IMR-90 (cell line): ENCODE measurements around the gene BPI. TPM values are rescaled to one million over a fixed set of nuclear protein-coding genes. Genes with fewer than 3 reads are reported as not detected.

ENCODE experiments used
- ATAC-seq: fragments of 200-7000 bp; cut with Tn5 transposase; 2 replicates; pipeline ENCODE4 v1.9.1; 2020; ENCODE audit warnings: low read depth, mild to moderate bottlenecking, moderate library complexity
- BruUV-seq: library from RNA; stranded (reverse); fragments of 400-500 nt; replicated peaks from 2 replicates; lab custom pipeline; 2021; lab: Mats Ljungman, UMichigan
- CTCF ChIA-PET: fragments of 300-600 bp; formaldehyde crosslinking; extraction: SDS; loops from one replicate; lab custom pipeline; 2021; ENCODE audit warnings: antibody characterized with exemption; lab: Yijun Ruan, JAX
- POLR2A ChIA-PET: fragments of 300-600 bp; sonication (Branson Sonifier 250); formaldehyde crosslinking; loops from one replicate; lab custom pipeline; 2022; ENCODE audit warnings: antibody characterized with exemption; ENCODE audit not compliant: unreplicated experiment; lab: Charles Lee
- DNase-seq: peaks from one replicate; pipeline ENCODE4 v3.0.0; 2013
- H2AFZ ChIP-seq: replicated peaks from 2 replicates; pipeline ENCODE3; 2013; ENCODE audit warnings: low read length, mild to moderate bottlenecking; ENCODE audit not compliant: poor library complexity
- H2AK5ac ChIP-seq: 2 replicates; pipeline ENCODE4 v1.6.1; 2013; ENCODE audit warnings: low read depth, low read length, inconsistent platforms
- H2AK9ac ChIP-seq: replicated peaks from 2 replicates; pipeline ENCODE3; 2013; ENCODE audit warnings: mild to moderate bottlenecking, low read depth, low read length, moderate library complexity; ENCODE audit not compliant: poor library complexity
- H2BK120ac ChIP-seq: 2 replicates; pipeline ENCODE4 v1.6.1; 2013; ENCODE audit warnings: low read depth, low read length, inconsistent platforms
- H2BK15ac ChIP-seq: 3 replicates; pipeline ENCODE4 v1.6.1; 2013; ENCODE audit warnings: low read depth, low read length, inconsistent platforms
- H2BK20ac ChIP-seq: 2 replicates; pipeline ENCODE4 v1.6.1; 2013; ENCODE audit warnings: low read depth, mild to moderate bottlenecking, inconsistent platforms, low read length, moderate library complexity
- H2BK5ac ChIP-seq: 2 replicates; pipeline ENCODE4 v1.6.1; 2013; ENCODE audit warnings: mild to moderate bottlenecking, low read depth, low read length, inconsistent platforms; ENCODE audit not compliant: poor library complexity, severe bottlenecking
- H3K14ac ChIP-seq: replicated peaks from 2 replicates; pipeline ENCODE4 v1.6.1; 2013; ENCODE audit warnings: low read depth, low read length, inconsistent platforms
- H3K18ac ChIP-seq: 2 replicates; pipeline ENCODE4 v1.6.1; 2013; ENCODE audit warnings: low read depth, low read length, control low read depth
- H3K23ac ChIP-seq: 2 replicates; pipeline ENCODE4 v1.6.1; 2013; ENCODE audit warnings: low read depth, low read length, inconsistent platforms
- H3K27ac ChIP-seq: 2 replicates; pipeline ENCODE4 v1.5.1; 2013; ENCODE audit warnings: mild to moderate bottlenecking, control low read depth, low read length; ENCODE audit not compliant: insufficient read depth
- H3K27me3 ChIP-seq: 2 replicates; pipeline ENCODE4 v1.6.1; 2013; ENCODE audit warnings: low read length; ENCODE audit not compliant: control insufficient read depth, insufficient read depth
- H3K36me3 ChIP-seq: 2 replicates; pipeline ENCODE4 v1.6.1; 2013; ENCODE audit warnings: low read length, mixed read lengths; ENCODE audit not compliant: control insufficient read depth, insufficient read depth
- H3K4ac ChIP-seq: 2 replicates; pipeline ENCODE4 v1.6.1; 2013; ENCODE audit warnings: low read depth, low read length, inconsistent platforms
- H3K4me1 ChIP-seq: 2 replicates; pipeline ENCODE4 v1.6.1; 2013; ENCODE audit warnings: low read length, mixed read lengths; ENCODE audit not compliant: control insufficient read depth, insufficient read depth
- H3K4me2 ChIP-seq: 2 replicates; pipeline ENCODE4 v1.6.1; 2013; ENCODE audit warnings: low read depth, mild to moderate bottlenecking, control low read depth, low read length, moderate library complexity
- H3K4me3 ChIP-seq: 2 replicates; pipeline ENCODE4 v1.5.1; 2013; ENCODE audit warnings: low read depth, mild to moderate bottlenecking, control low read depth, low read length, moderate library complexity; ENCODE audit not compliant: insufficient read depth
- H3K56ac ChIP-seq: 2 replicates; pipeline ENCODE4 v1.6.1; 2013; ENCODE audit warnings: low read length, inconsistent platforms; ENCODE audit not compliant: insufficient read depth; ENCODE audit errors: extremely low read depth
- H3K79me1 ChIP-seq, 2 experiments: 2 replicates each; pipeline ENCODE4 v1.6.1; 2013; ENCODE audit warnings: low read length in 2 of 2, inconsistent platforms in 1 of 2, low read depth in 1 of 2
- H3K9ac ChIP-seq: 2 replicates; pipeline ENCODE4 v1.6.1; 2013; ENCODE audit warnings: low read depth, low read length, control low read depth
- H3K9me1 ChIP-seq: 2 replicates; pipeline ENCODE4 v1.6.1; 2013; ENCODE audit warnings: low read length, inconsistent platforms; ENCODE audit not compliant: insufficient read depth
- H3K9me3 ChIP-seq: 2 replicates; pipeline ENCODE4 v1.6.1; 2013; ENCODE audit warnings: low read length; ENCODE audit not compliant: control insufficient read depth, insufficient read depth
- H4K20me1 ChIP-seq: 2 replicates; pipeline ENCODE4 v1.6.1; 2013; ENCODE audit warnings: low read length, inconsistent platforms; ENCODE audit not compliant: insufficient read depth
- H4K5ac ChIP-seq: 2 replicates; pipeline ENCODE4 v1.6.1; 2013; ENCODE audit warnings: mild to moderate bottlenecking, low read depth, low read length, control low read depth
- H4K8ac ChIP-seq, 2 experiments: 2 replicates each; pipeline ENCODE4 v1.6.1; 2013; ENCODE audit warnings: low read depth in 2 of 2, low read length in 2 of 2, control low read depth in 1 of 2, inconsistent platforms in 1 of 2
- H4K91ac ChIP-seq: 2 replicates; pipeline ENCODE4 v1.6.1; 2013; ENCODE audit warnings: low read depth, low read length, inconsistent platforms; ENCODE audit not compliant: insufficient read depth
- BHLHE40 ChIP-seq: fragments of 150-350 bp; IDR thresholded peaks from 2 replicates; pipeline ENCODE4 v1.6.1; 2016; ENCODE audit warnings: mild to moderate bottlenecking, low read depth, low read length
- CEBPB ChIP-seq: IDR thresholded peaks from 2 replicates; pipeline ENCODE4 v1.6.1; 2012; ENCODE audit warnings: low read depth, low read length, improper control_type of control experiment
- CHD1 ChIP-seq: IDR thresholded peaks from 2 replicates; pipeline ENCODE4 v1.6.1; 2012; ENCODE audit warnings: low read depth, low read length, improper control_type of control experiment
- ELK1 ChIP-seq: fragments of 150-350 bp; IDR thresholded peaks from 2 replicates; pipeline ENCODE4 v1.6.1; 2016; ENCODE audit warnings: low read depth, mild to moderate bottlenecking, low read length, moderate library complexity, borderline replicate concordance
- FOS ChIP-seq: fragments of 150-350 bp; IDR thresholded peaks from 2 replicates; pipeline ENCODE4 v1.6.1; 2016; ENCODE audit warnings: low read depth, low read length
- MAFK ChIP-seq: IDR thresholded peaks from 2 replicates; pipeline ENCODE4 v1.6.1; 2012; ENCODE audit warnings: low read depth, low read length, improper control_type of control experiment
- MAZ ChIP-seq: IDR thresholded peaks from 2 replicates; pipeline ENCODE4 v1.6.1; 2012; ENCODE audit warnings: low read depth, mild to moderate bottlenecking, low read length, improper control_type of control experiment, moderate library complexity, borderline replicate concordance
- MXI1 ChIP-seq: IDR thresholded peaks from 2 replicates; pipeline ENCODE4 v1.6.1; 2012; ENCODE audit warnings: low read depth, mild to moderate bottlenecking, low read length, moderate library complexity, borderline replicate concordance
- NFE2L2 ChIP-seq: fragments of 150-350 bp; IDR thresholded peaks from 2 replicates; pipeline ENCODE4 v1.6.1; 2016; ENCODE audit warnings: low read depth, mild to moderate bottlenecking, low read length
- POLR2A ChIP-seq: IDR thresholded peaks from 2 replicates; pipeline ENCODE4 v1.6.1; 2012; ENCODE audit warnings: mild to moderate bottlenecking, low read depth, low read length
- RAD21 ChIP-seq: IDR thresholded peaks from 2 replicates; pipeline ENCODE4 v1.6.1; 2012; ENCODE audit warnings: low read length, improper control_type of control experiment
- RCOR1 ChIP-seq: IDR thresholded peaks from 2 replicates; pipeline ENCODE4 v1.6.1; 2012; ENCODE audit warnings: mild to moderate bottlenecking, low read length, improper control_type of control experiment; ENCODE audit not compliant: insufficient replicate concordance
- RFX5 ChIP-seq: IDR thresholded peaks from 2 replicates; pipeline ENCODE4 v1.8.0; 2012; ENCODE audit warnings: low read depth, mild to moderate bottlenecking, low read length, moderate library complexity
- SMC3 ChIP-seq: fragments of 150-350 bp; IDR thresholded peaks from 2 replicates; pipeline ENCODE4 v1.6.1; 2016; ENCODE audit warnings: low read depth, mild to moderate bottlenecking, antibody characterized with exemption, low read length, moderate library complexity
- USF2 ChIP-seq: fragments of 150-350 bp; IDR thresholded peaks from 2 replicates; pipeline ENCODE4 v1.6.1; 2017; ENCODE audit warnings: mild to moderate bottlenecking, antibody characterized with exemption, low read length, low read depth
- dilution Hi-C: fragments of 300-500 bp; cut with HindIII; formaldehyde crosslinking; loops from one replicate; pipeline ENCODE4 v1.14.3; 2018; ENCODE audit warnings: low sequenced_read_pairs; ENCODE audit not compliant: unreplicated experiment
- in situ Hi-C: fragments of 300-500 bp; cut with MboI; formaldehyde crosslinking; loops from 3 replicates; pipeline ENCODE4 v1.14.3; 2019; ENCODE audit warnings: low sequenced_read_pairs, inconsistent platforms, mixed read lengths
- intact Hi-C: fragments of 100-400 bp; cut with micrococcal nuclease; formaldehyde crosslinking; loops from 2 replicates; pipeline ENCODE4 v1.10.0; 2022
- polyA plus RNA-seq, 3 experiments: library from polyadenylated mRNA; depleted of rRNA; stranded (reverse); fragments of >200 nt; gene quantifications; 2 replicates each; pipeline ENCODE4 v1.2.3, GENCODE V29; 2012; ENCODE audit warnings: low replicate concordance in 1 of 3
- total RNA-seq: library from RNA; depleted of rRNA; stranded (reverse); fragments of >200 nt; gene quantifications from 2 replicates; pipeline ENCODE4 v1.2.3, GENCODE V29; 2012
- TF ChIP-seq, protein P1 (sequence below): conservative IDR thresholded peaks from 2 replicates; pipeline ENCODE4 v1.5.1; 2012; ENCODE audit warnings: mild to moderate bottlenecking, low read depth, low read length, improper control_type of control experiment

BPI gene
- total and polyA plus RNA-seq, 2 of the 4 experiments (the other 2 are of a cell fraction) = 0.05 TPM; not detected in 1

DNA sequence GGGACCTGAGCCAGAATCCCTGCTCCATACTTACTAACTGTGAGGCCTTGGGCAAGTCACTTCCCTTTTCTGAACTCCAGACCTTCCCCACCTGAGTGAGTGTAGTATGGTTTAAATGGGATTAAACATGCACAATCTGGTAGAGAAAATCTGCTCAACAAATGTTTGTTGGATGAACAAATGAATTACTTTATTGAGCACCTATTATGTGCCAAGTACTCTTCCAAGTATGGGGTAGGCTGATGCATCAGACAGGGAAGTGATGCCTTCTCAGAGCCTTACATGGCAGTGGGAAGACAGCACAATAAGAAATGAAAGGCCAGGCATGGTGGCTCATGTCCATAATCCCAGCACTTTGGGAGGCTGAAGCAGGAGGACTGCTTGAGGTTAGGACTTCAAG lies 27.3 kb downstream of the BPI start:
- no peak overlapping the region for H2AK5ac ChIP-seq
- in situ Hi-C loops (no loop called here), dilution Hi-C loops (no loop called here), intact Hi-C loops (no loop called here)
- H3K79me1 ChIP-seq = no peaks in the 10 kb centered on the region
- H3K4ac ChIP-seq = no peak overlapping the region
- no peak overlapping the region for H3K23ac ChIP-seq
- H2BK120ac ChIP-seq = no peak overlapping the region
- H3K27me3 ChIP-seq = peaks cover 51% of the 10 kb centered on the region
- no peak overlapping the region for H3K14ac ChIP-seq
- no peaks in the 10 kb centered on the region for H4K20me1 ChIP-seq
- H2AK9ac ChIP-seq = no peak overlapping the region
- H3K9me3 ChIP-seq = no peaks in the 10 kb centered on the region
- no peak overlapping the region for H4K8ac ChIP-seq
- no peaks in the 10 kb centered on the region for H3K36me3 ChIP-seq
- H3K27ac ChIP-seq = no peak overlapping the region
- no peak overlapping the region for H4K91ac ChIP-seq
- no peak overlapping the region for H3K56ac ChIP-seq
- no peak overlapping the region for H3K18ac ChIP-seq
- H2BK20ac ChIP-seq = no peak overlapping the region
- no peaks in the 10 kb centered on the region for H3K9me1 ChIP-seq
- TF ChIP-seq RCOR1 (no peak), RAD21 (no peak), SMC3 (no peak), BHLHE40 (no peak), MXI1 (no peak), RFX5 (no peak), FOS (no peak), MAZ (no peak), USF2 (no peak), MAFK (no peak), ELK1 (no peak), NFE2L2 (no peak), CHD1 (no peak), CEBPB (no peak), POLR2A (no peak)
- TF ChIP-seq, protein P1, sequence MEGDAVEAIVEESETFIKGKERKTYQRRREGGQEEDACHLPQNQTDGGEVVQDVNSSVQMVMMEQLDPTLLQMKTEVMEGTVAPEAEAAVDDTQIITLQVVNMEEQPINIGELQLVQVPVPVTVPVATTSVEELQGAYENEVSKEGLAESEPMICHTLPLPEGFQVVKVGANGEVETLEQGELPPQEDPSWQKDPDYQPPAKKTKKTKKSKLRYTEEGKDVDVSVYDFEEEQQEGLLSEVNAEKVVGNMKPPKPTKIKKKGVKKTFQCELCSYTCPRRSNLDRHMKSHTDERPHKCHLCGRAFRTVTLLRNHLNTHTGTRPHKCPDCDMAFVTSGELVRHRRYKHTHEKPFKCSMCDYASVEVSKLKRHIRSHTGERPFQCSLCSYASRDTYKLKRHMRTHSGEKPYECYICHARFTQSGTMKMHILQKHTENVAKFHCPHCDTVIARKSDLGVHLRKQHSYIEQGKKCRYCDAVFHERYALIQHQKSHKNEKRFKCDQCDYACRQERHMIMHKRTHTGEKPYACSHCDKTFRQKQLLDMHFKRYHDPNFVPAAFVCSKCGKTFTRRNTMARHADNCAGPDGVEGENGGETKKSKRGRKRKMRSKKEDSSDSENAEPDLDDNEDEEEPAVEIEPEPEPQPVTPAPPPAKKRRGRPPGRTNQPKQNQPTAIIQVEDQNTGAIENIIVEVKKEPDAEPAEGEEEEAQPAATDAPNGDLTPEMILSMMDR = no peak
- ATAC-seq (no peak), DNase-seq (no peak)
- H2AFZ ChIP-seq = no peak overlapping the region
- no peak overlapping the region for H2BK5ac ChIP-seq
- no peak overlapping the region for H3K4me2 ChIP-seq
- H3K4me3 ChIP-seq = no peak overlapping the region
- no peak overlapping the region for H2BK15ac ChIP-seq
- ChIA-PET CTCF (no interaction called here), POLR2A (no interaction called here)
- BruUV-seq = no TSS peak
- no peaks in the 10 kb centered on the region for H3K4me1 ChIP-seq
- H4K5ac ChIP-seq = no peak overlapping the region
- no peak overlapping the region for H3K9ac ChIP-seq
